ENCODE results near the gene POLR3B.
"Not testable (repeated sequence)": the region's sequence is repeated elsewhere in the genome, so short reads cannot be mapped to it uniquely, and the experiment has no call there.

Gene POLR3B

GRCh38 chr12:106343214-106343528 lies 14.4 kb upstream of the POLR3B start:
- no peak for DNase-seq

GRCh38 chr12:106344131-106344530 lies 13.4 kb upstream of the POLR3B start:
- no peak for DNase-seq

- DNase-seq: peak; percentile 86
These were observed 11.8 kb upstream of the POLR3B start for GRCh38 chr12:106345746-106346145.

- no peak for DNase-seq
These were observed 9.1 kb upstream of the POLR3B start for GRCh38 chr12:106348411-106348810.

- no peak for DNase-seq
These were observed 4.4 kb upstream of the POLR3B start for GRCh38 chr12:106353175-106353574.

- peak; percentile 72 for DNase-seq
These were observed 1.1 kb downstream of the POLR3B start for GRCh38 chr12:106358396-106359241.

- no peak for DNase-seq
These were observed 2.3 kb downstream of the POLR3B start for GRCh38 chr12:106359646-106360399.

GRCh38 chr12:106360400-106360994 lies 2.9 kb downstream of the POLR3B start:
- DNase-seq: no peak

- DNase-seq: no peak
These were observed 5.4 kb downstream of the POLR3B start for GRCh38 chr12:106362971-106363370.

GRCh38 chr12:106364261-106364660 lies 6.7 kb downstream of the POLR3B start:
- no peak for DNase-seq

GRCh38 chr12:106369624-106370346 lies 12.2 kb downstream of the POLR3B start:
- no peak for DNase-seq

- DNase-seq: no peak
These were observed 21.2 kb downstream of the POLR3B start for GRCh38 chr12:106378788-106379187.

- no peak for DNase-seq
These were observed 23.4 kb downstream of the POLR3B start for GRCh38 chr12:106380954-106381353.

GRCh38 chr12:106381866-106382265 lies 24.3 kb downstream of the POLR3B start:
- not testable (repeated sequence) for DNase-seq

- DNase-seq: no peak
These were observed 29.4 kb downstream of the POLR3B start for GRCh38 chr12:106386813-106387535.

- DNase-seq: peak; percentile 68
These were observed 30.4 kb downstream of the POLR3B start for GRCh38 chr12:106387848-106388377.

- DNase-seq: no peak
These were observed 31.6 kb downstream of the POLR3B start for GRCh38 chr12:106389151-106389550.

- no peak for DNase-seq
These were observed 35.2 kb downstream of the POLR3B start for GRCh38 chr12:106392759-106393158.

- no peak for DNase-seq
These were observed 52.3 kb downstream of the POLR3B start for GRCh38 chr12:106409878-106410277.

- no peak for DNase-seq
These were observed 55.0 kb downstream of the POLR3B start for GRCh38 chr12:106412563-106412962.

GRCh38 chr12:106415134-106415533 lies 57.6 kb downstream of the POLR3B start:
- DNase-seq: no peak

GRCh38 chr12:106416273-106416672 lies 58.7 kb downstream of the POLR3B start:
- DNase-seq: no peak
